Adipocyte (in vitro differentiated cells): Measurements from ENCODE around the gene SCAMP2.
"Not testable (repeated sequence)": the region's sequence is repeated elsewhere in the genome, so short reads cannot be mapped to it uniquely, and the experiment has no call there.

Experiments used
- DNase-seq: peaks from one replicate; pipeline ENCODE4 v3.0.0-alpha.2; 2015; ENCODE audit warnings: low read depth
- H3K27me3 ChIP-seq: replicated peaks from 2 replicates; pipeline ENCODE4 v1.7.0; 2013; ENCODE audit warnings: mild to moderate bottlenecking, low read length, moderate library complexity; ENCODE audit not compliant: control insufficient read depth, insufficient read depth
- H3K36me3 ChIP-seq: 2 replicates; pipeline ENCODE4 v1.7.0; 2013; ENCODE audit warnings: low read length, mild to moderate bottlenecking, moderate library complexity; ENCODE audit not compliant: control insufficient read depth, insufficient read depth, severe bottlenecking
- H3K4me1 ChIP-seq: 2 replicates; pipeline ENCODE4 v1.7.0; 2013; ENCODE audit warnings: mild to moderate bottlenecking, low read length, moderate library complexity; ENCODE audit not compliant: control insufficient read depth, insufficient read depth
- H3K4me3 ChIP-seq: 2 replicates; pipeline ENCODE4 v1.7.0; 2013; ENCODE audit warnings: mild to moderate bottlenecking, low read length, moderate library complexity
- H3K9ac ChIP-seq: 2 replicates; pipeline ENCODE4 v1.7.0; 2013; ENCODE audit warnings: mild to moderate bottlenecking, low read length, moderate library complexity
- H3K9me3 ChIP-seq: 2 replicates; pipeline ENCODE4 v1.7.0; 2013; ENCODE audit warnings: mild to moderate bottlenecking, low read length, moderate library complexity; ENCODE audit not compliant: control insufficient read depth

SCAMP2 gene

GRCh38 chr15:74889883-74890664 is 16.9 kb upstream of the SCAMP2 start, which contains the start of gene MPI:
TSS of gene MPI (plus strand) at chr15:74890042. CDS start at chr15:74890074, 32 bp downstream.
- Histone ChIP-seq H3K4me1 (peaks cover 18% of the 10 kb centered on the region), H3K4me3 (peak within 1 kb of the TSS; percentile 92), H3K36me3 (peaks cover 15% of the 10 kb centered on the region), H3K27me3 (no peaks in the 10 kb centered on the region), H3K9ac (peak within 1 kb of the TSS; percentile 92), H3K9me3 (no peaks in the 10 kb centered on the region)
- DNase-seq: peak; percentile 95

- peak overlapping the region; percentile 92 for H3K4me3 ChIP-seq
- H3K4me1 ChIP-seq: peaks cover 23% of the 10 kb centered on the region
- DNase-seq: peak; percentile 10
- H3K27me3 ChIP-seq: no peaks in the 10 kb centered on the region
- peaks cover 15% of the 10 kb centered on the region for H3K36me3 ChIP-seq
- no peaks in the 10 kb centered on the region for H3K9me3 ChIP-seq
- peak overlapping the region; percentile 92 for H3K9ac ChIP-seq
Measured at GRCh38 chr15:74889390-74889882, 16.3 kb upstream of the SCAMP2 start.

- Histone ChIP-seq H3K9ac (peak overlapping the region; percentile 92), H3K27me3 (no peaks in the 10 kb centered on the region), H3K4me1 (peaks cover 23% of the 10 kb centered on the region), H3K4me3 (no peak overlapping the region), H3K36me3 (peaks cover 15% of the 10 kb centered on the region), H3K9me3 (no peaks in the 10 kb centered on the region)
- no peak for DNase-seq
Measured at GRCh38 chr15:74888716-74889115, 15.6 kb upstream of the SCAMP2 start.

GRCh38 chr15:74887537-74888193 is 14.5 kb upstream of the SCAMP2 start:
- H3K9me3 ChIP-seq, H3K9ac ChIP-seq, H3K4me3 ChIP-seq, H3K36me3 ChIP-seq, H3K27me3 ChIP-seq, DNase-seq: not testable (repeated sequence)
- peaks cover 23% of the 10 kb centered on the region for H3K4me1 ChIP-seq

- DNase-seq: no peak
- Histone ChIP-seq H3K27me3 (no peaks in the 10 kb centered on the region), H3K4me1 (peaks cover 16% of the 10 kb centered on the region), H3K9me3 (no peaks in the 10 kb centered on the region), H3K36me3 (no peaks in the 10 kb centered on the region), H3K9ac (no peak overlapping the region), H3K4me3 (no peak overlapping the region)
Measured at GRCh38 chr15:74885461-74885860, 12.3 kb upstream of the SCAMP2 start.

GRCh38 chr15:74884428-74885223 is 11.5 kb upstream of the SCAMP2 start:
- Histone ChIP-seq H3K4me1 (peaks cover 13% of the 10 kb centered on the region), H3K4me3 (no peak overlapping the region), H3K9ac (no peak overlapping the region), H3K36me3 (no peaks in the 10 kb centered on the region), H3K27me3 (no peaks in the 10 kb centered on the region), H3K9me3 (no peaks in the 10 kb centered on the region)
- DNase-seq: peak; percentile 22

- no peak for DNase-seq
- no peak overlapping the region for H3K9ac ChIP-seq
- no peaks in the 10 kb centered on the region for H3K27me3 ChIP-seq
- H3K9me3 ChIP-seq: no peaks in the 10 kb centered on the region
- no peak overlapping the region for H3K4me3 ChIP-seq
- H3K4me1 ChIP-seq: peaks cover 5% of the 10 kb centered on the region
- no peaks in the 10 kb centered on the region for H3K36me3 ChIP-seq
Measured at GRCh38 chr15:74882528-74882927, 9.4 kb upstream of the SCAMP2 start.

- Histone ChIP-seq H3K9me3 (no peaks in the 10 kb centered on the region), H3K36me3 (no peaks in the 10 kb centered on the region), H3K9ac (no peak overlapping the region), H3K4me1 (peaks cover 4% of the 10 kb centered on the region), H3K4me3 (no peak overlapping the region), H3K27me3 (no peaks in the 10 kb centered on the region)
- DNase-seq: no peak
Measured at GRCh38 chr15:74878273-74878672, 5.1 kb upstream of the SCAMP2 start.

- no peaks in the 10 kb centered on the region for H3K9me3 ChIP-seq
- H3K4me3 ChIP-seq: peak overlapping the region; percentile 97
- peaks cover 33% of the 10 kb centered on the region for H3K4me1 ChIP-seq
- H3K9ac ChIP-seq: peak overlapping the region; percentile 65
- H3K27me3 ChIP-seq: no peaks in the 10 kb centered on the region
- no peaks in the 10 kb centered on the region for H3K36me3 ChIP-seq
- peak; percentile 47 for DNase-seq
Measured at GRCh38 chr15:74873756-74874424, 725 bp upstream of the SCAMP2 start.

GRCh38 chr15:74872702-74873035 is 496 bp downstream of the SCAMP2 start:
- no peaks in the 10 kb centered on the region for H3K27me3 ChIP-seq
- H3K9me3 ChIP-seq: no peaks in the 10 kb centered on the region
- H3K4me1 ChIP-seq: peaks cover 33% of the 10 kb centered on the region
- no peak for DNase-seq
- no peaks in the 10 kb centered on the region for H3K36me3 ChIP-seq
- peak overlapping the region; percentile 94 for H3K9ac ChIP-seq
- peak overlapping the region; percentile 97 for H3K4me3 ChIP-seq
